ENCODE data around the gene RGS12. TPM values are rescaled to one million over a fixed set of nuclear protein-coding genes. Genes with fewer than 3 reads are reported as not detected.

RGS12 gene
- total RNA-seq, 3 donors from 2014 or later: 16.4 to 28.9 (median 16.8) TPM

- TF ChIP-seq, protein P1, sequence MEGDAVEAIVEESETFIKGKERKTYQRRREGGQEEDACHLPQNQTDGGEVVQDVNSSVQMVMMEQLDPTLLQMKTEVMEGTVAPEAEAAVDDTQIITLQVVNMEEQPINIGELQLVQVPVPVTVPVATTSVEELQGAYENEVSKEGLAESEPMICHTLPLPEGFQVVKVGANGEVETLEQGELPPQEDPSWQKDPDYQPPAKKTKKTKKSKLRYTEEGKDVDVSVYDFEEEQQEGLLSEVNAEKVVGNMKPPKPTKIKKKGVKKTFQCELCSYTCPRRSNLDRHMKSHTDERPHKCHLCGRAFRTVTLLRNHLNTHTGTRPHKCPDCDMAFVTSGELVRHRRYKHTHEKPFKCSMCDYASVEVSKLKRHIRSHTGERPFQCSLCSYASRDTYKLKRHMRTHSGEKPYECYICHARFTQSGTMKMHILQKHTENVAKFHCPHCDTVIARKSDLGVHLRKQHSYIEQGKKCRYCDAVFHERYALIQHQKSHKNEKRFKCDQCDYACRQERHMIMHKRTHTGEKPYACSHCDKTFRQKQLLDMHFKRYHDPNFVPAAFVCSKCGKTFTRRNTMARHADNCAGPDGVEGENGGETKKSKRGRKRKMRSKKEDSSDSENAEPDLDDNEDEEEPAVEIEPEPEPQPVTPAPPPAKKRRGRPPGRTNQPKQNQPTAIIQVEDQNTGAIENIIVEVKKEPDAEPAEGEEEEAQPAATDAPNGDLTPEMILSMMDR (IDR thresholded peaks at IDR 0.05): no peak
- Histone ChIP-seq H3K36me3 (ENCODE audit: low read depth) (no peaks in the 10 kb centered on the region), H3K9me3 (no peaks in the 10 kb centered on the region), H3K4me1 (ENCODE audit: low read depth) (no peaks in the 10 kb centered on the region), H3K4me3 (no peak overlapping the region)
- ATAC-seq (no peak), DNase-seq (no peak)
- intact Hi-C loops (cut with DNase I, micrococcal nuclease): no loop called here
Measured at GRCh38 chr4:3335982-3336381, 43.2 kb downstream of the RGS12 start.

- no peaks in the 10 kb centered on the region for H3K9me3 ChIP-seq
- no peaks in the 10 kb centered on the region for H3K4me1 ChIP-seq (ENCODE audit: low read depth)
- intact Hi-C loops (cut with DNase I, micrococcal nuclease): no loop called here
- no peak overlapping the region for H3K4me3 ChIP-seq
- no peaks in the 10 kb centered on the region for H3K36me3 ChIP-seq (ENCODE audit: low read depth)
- DNase-seq (no peak), ATAC-seq (no peak)
- TF ChIP-seq, protein P1 (IDR thresholded peaks at IDR 0.05): no peak
Measured at GRCh38 chr4:3336382-3337356, 43.8 kb downstream of the RGS12 start.

DNA sequence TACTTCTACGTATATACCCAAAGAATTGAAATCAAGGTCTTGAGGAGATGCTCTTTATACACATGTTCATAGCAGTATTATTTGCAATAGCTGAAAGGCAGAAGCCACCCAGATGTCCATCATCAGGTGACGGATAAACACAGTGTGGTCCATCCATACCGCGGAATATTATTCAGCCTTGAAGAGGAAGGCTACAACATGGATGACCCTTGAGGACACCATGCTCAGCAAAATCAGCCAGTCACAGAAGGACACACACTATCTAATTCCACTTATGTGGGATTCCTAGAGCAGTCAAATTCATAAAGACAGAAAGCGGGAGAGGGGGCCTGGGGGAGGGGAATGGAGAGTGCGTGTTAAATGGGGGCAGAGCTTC, 44.5 kb downstream of the RGS12 start:
- intact Hi-C loops (cut with DNase I, micrococcal nuclease): no loop called here
- no peaks in the 10 kb centered on the region for H3K36me3 ChIP-seq (ENCODE audit: low read depth)
- DNase-seq: no peak
- TF ChIP-seq, protein P1 (IDR thresholded peaks at IDR 0.05): no peak
- no peak overlapping the region for H3K4me3 ChIP-seq
- no peak for ATAC-seq
- H3K4me1 ChIP-seq (ENCODE audit: low read depth): peaks cover 2% of the 10 kb centered on the region
- H3K9me3 ChIP-seq: no peaks in the 10 kb centered on the region

- TF ChIP-seq, protein P1 (IDR thresholded peaks at IDR 0.05): no peak
- no peak overlapping the region for H3K4me3 ChIP-seq
- H3K36me3 ChIP-seq (ENCODE audit: low read depth): no peaks in the 10 kb centered on the region
- intact Hi-C loops (cut with DNase I, micrococcal nuclease): no loop called here
- ATAC-seq (no peak), DNase-seq (no peak)
- H3K9me3 ChIP-seq: no peaks in the 10 kb centered on the region
- peaks cover 2% of the 10 kb centered on the region for H3K4me1 ChIP-seq (ENCODE audit: low read depth)
Measured at GRCh38 chr4:3337811-3338210, 45.0 kb downstream of the RGS12 start.

GRCh38 chr4:3338321-3338838, 45.6 kb downstream of the RGS12 start:
- H3K4me1 ChIP-seq (ENCODE audit: low read depth): peaks cover 2% of the 10 kb centered on the region
- DNase-seq (no peak), ATAC-seq (no peak)
- H3K36me3 ChIP-seq (ENCODE audit: low read depth): no peaks in the 10 kb centered on the region
- H3K9me3 ChIP-seq: no peaks in the 10 kb centered on the region
- H3K4me3 ChIP-seq: no peak overlapping the region
- TF ChIP-seq, protein P1 (IDR thresholded peaks at IDR 0.05): no peak
- intact Hi-C loops (cut with DNase I, micrococcal nuclease): no loop called here

All from mucosa of descending colon (tissue), 3 donors.